Peyer's patch (tissue), 4 donors: ENCODE measurements around the gene TK1. TPM values are rescaled to one million over a fixed set of nuclear protein-coding genes. Genes with fewer than 3 reads are reported as not detected.

Experiments
- DNase-seq, 3 donors: peaks; one replicate each; pipeline ENCODE4 v3.0.0-alpha.2; 2017 to 2019
- H3K27ac ChIP-seq, 4 donors: fragments of 200-600 bp; sonication (generic); one replicate each; pipeline ENCODE4 v1.5.1; 2016 to 2019
- H3K27me3 ChIP-seq, 2 donors: fragments of 200-600 bp; sonication (generic); one replicate each; pipeline ENCODE4 v1.5.1; 2019
- H3K36me3 ChIP-seq, 3 donors: fragments of 200-600 bp; sonication (generic); one replicate each; pipeline ENCODE4 v1.5.1; 2016 to 2019
- H3K4me1 ChIP-seq, 4 donors: fragments of 200-600 bp; sonication (generic); one replicate each; pipeline ENCODE4 v1.5.1; 2016 to 2019
- H3K4me3 ChIP-seq, 4 donors: fragments of 200-600 bp; sonication (generic); 1 replicate in 3 of 4; 2 replicates in 1 of 4; pipeline ENCODE4 v1.5.1; 2016 to 2019; ENCODE audit warnings: mild to moderate bottlenecking in 1 of 4
- H3K9me3 ChIP-seq, 4 donors: fragments of 200-600 bp; sonication (generic); one replicate each; pipeline ENCODE4 v1.5.1; 2016 to 2019; ENCODE audit warnings: mild to moderate bottlenecking in 1 of 4
- CTCF ChIP-seq, 6 experiments: fragments of 450-650 bp in 4 of 6; fragments of 200-600 bp in 2 of 6; sonication (generic) in 1 of 6; IDR thresholded peaks; one replicate each; pipeline ENCODE4 v1.5.1; 2017 to 2019; ENCODE audit warnings: antibody characterized with exemption in 6 of 6, mild to moderate bottlenecking in 3 of 6, moderate library complexity in 1 of 6
- POLR2A ChIP-seq, 2 donors: fragments of 450-650 bp; IDR thresholded peaks; one replicate each; pipeline ENCODE4 v1.5.1; 2017; ENCODE audit warnings: antibody characterized with exemption in 2 of 2, mild to moderate bottlenecking in 2 of 2, moderate library complexity in 2 of 2
- total RNA-seq, 4 donors: library from RNA; depleted of rRNA; stranded (reverse); fragments of >200 nt; gene quantifications; one replicate each; pipeline ENCODE4 v1.1.0, GENCODE V29; 2016

TK1 gene
- total RNA-seq, 4 donors from 2014 or later: 6.2 to 46.2 (median 10.1) TPM

- peak overlapping the region in 1 of 4 donors; percentile 97 for H3K27ac ChIP-seq
Observed at GRCh38 chr17:78176548-78177025, 10.3 kb downstream of the TK1 start.

DNA sequence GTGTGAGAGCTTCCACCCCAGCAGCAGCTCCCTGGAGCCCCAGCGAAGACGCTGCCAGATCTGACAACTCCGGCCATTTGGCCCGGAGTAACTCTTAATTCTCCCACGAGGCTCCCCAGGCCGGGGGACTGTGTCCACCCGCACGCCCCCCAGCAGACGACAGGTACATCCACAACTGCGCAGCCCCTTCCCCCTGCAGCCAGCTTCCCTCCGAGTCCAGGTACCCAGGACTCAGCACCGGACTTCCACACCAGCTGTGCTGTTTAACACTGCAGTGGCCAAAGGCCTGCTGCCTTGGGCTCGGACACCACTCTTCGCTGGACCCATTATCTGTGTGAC, 11.2 kb downstream of the TK1 start:
- Histone ChIP-seq H3K27me3 (no peaks in the 10 kb centered on the region), H3K4me3 (no peak overlapping the region), H3K9me3 (no peaks in the 10 kb centered on the region), H3K27ac (peak overlapping the region; percentile 79 to 97 (median 88)), H3K4me1 (peaks cover 9 to 65% (median 52%) of the 10 kb centered on the region in 4 donors), H3K36me3 (peaks cover 0 to 14% (median 0%) of the 10 kb centered on the region in 3 donors)
- no peak for DNase-seq
- TF ChIP-seq POLR2A (IDR thresholded peaks at IDR 0.05): no peak
- TF ChIP-seq CTCF (IDR thresholded peaks at IDR 0.05): no peak

More at GRCh38 chr17:78176548-78177025, 10.3 kb downstream of the TK1 start:
- no peaks in the 10 kb centered on the region for H3K27me3 ChIP-seq
- H3K9me3 ChIP-seq: no peaks in the 10 kb centered on the region
- peak; percentile 83 to 92 (median 86) for DNase-seq
- peaks cover 9 to 55% (median 46%) of the 10 kb centered on the region in 4 donors for H3K4me1 ChIP-seq
- H3K36me3 ChIP-seq: peaks cover 0 to 6% (median 0%) of the 10 kb centered on the region in 3 donors
- TF ChIP-seq CTCF (IDR thresholded peaks at IDR 0.05) (peak; percentile 89 to 95 (median 92)), POLR2A (IDR thresholded peaks at IDR 0.05) (no peak)
- no peak overlapping the region for H3K4me3 ChIP-seq

DNA sequence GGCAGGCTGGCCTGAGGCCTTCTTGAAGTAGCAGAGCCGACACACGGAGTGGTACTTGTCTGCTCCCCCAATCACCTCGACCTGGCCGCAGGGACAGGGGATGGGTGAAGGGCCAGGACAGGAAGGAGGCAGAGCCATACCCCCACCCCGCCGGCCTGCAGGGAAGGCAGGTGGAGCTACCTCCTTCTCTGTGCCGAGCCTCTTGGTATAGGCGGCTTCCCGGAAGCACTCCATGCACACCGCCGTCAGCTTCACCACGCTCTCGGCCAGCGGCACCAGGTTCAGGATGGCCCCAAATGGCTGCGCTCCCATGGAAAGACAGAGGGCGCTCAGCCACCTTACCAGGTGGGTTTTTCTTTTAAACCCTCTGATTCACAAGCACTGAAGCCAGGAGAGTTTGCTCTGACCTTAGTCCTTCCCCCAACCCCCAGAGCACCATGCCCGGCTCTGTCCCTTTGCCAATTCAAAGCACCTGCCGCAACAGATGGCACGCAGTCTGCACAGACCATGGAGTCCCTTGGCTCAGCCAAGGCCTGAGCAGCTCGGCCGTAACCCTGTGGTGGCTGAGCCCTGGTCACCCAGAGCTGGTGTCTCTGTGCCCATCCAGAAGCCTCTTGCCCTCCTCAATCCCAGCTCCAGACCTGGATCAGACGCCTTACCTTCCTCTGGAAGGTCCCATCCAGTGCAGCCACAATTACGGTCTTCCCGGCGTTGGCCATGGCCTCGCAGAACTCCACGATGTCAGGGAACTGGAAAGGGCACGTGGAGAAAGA, 11.8 kb downstream of the TK1 start:
- H3K4me1 ChIP-seq: peaks cover 9 to 70% (median 53%) of the 10 kb centered on the region in 4 donors
- DNase-seq: peak in 2 of 3 donors; percentile 67 to 76
- H3K36me3 ChIP-seq: peaks cover 0 to 16% (median 0%) of the 10 kb centered on the region in 3 donors
- no peaks in the 10 kb centered on the region for H3K27me3 ChIP-seq
- peak overlapping the region in 2 of 4 donors; percentile 3 to 25 for H3K4me3 ChIP-seq
- peak in 1 of 2 donors; percentile 5 for TF ChIP-seq POLR2A (IDR thresholded peaks at IDR 0.05)
- no peak for TF ChIP-seq CTCF (IDR thresholded peaks at IDR 0.05)
- H3K9me3 ChIP-seq: no peaks in the 10 kb centered on the region
- H3K27ac ChIP-seq: peak overlapping the region; percentile 79 to 97 (median 88)

DNA sequence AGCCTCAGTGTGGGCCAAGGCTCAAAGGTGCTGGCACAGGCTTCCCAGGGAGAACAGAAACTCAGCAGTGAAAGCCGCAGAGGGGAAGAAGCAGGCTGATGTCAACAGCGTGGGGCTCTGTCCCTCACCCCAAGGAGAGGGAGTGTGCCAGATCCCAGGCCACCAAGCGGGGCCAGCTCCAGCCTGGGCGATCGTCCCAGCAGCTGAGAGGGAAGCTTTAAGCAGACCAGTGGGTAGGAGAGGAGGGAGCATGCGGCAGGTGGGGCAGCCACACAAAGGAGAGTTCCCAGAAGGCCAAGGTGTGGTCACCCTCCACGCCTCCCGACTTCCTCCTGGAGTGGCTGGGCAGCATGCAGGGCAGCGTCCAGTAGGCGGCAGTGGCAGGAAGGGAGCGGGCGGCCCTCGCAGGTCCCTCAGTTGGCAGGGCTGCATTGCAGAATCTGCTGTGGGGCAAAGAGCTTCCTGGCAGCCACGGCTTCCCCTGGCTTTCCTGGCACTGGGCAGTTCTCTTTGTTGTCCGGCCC, 12.4 kb downstream of the TK1 start:
- Histone ChIP-seq H3K36me3 (peaks cover 0 to 16% (median 0%) of the 10 kb centered on the region in 3 donors), H3K9me3 (no peaks in the 10 kb centered on the region), H3K4me1 (peaks cover 9 to 77% (median 60%) of the 10 kb centered on the region in 4 donors), H3K27ac (peak overlapping the region; percentile 79 to 97 (median 88)), H3K27me3 (no peaks in the 10 kb centered on the region), H3K4me3 (peak overlapping the region in 3 of 4 donors; percentile 3 to 25 (median 9))
- TF ChIP-seq CTCF (IDR thresholded peaks at IDR 0.05) (peak in 5 of 6 experiments; percentile 25 to 89 (median 83)), POLR2A (IDR thresholded peaks at IDR 0.05) (peak; percentile 31 to 54)
- peak; percentile 64 to 92 (median 89) for DNase-seq

- H3K4me1 ChIP-seq: peaks cover 9 to 80% (median 62%) of the 10 kb centered on the region in 4 donors
Observed at GRCh38 chr17:78173097-78173715, 13.6 kb downstream of the TK1 start.

More at GRCh38 chr17:78173097-78173715, 13.6 kb downstream of the TK1 start:
- no peak overlapping the region for H3K4me3 ChIP-seq
- peaks cover 0 to 16% (median 0%) of the 10 kb centered on the region in 3 donors for H3K36me3 ChIP-seq
- DNase-seq: peak; percentile 59 to 84 (median 74)
- peak overlapping the region; percentile 79 to 97 (median 88) for H3K27ac ChIP-seq
- H3K9me3 ChIP-seq: no peaks in the 10 kb centered on the region
- TF ChIP-seq CTCF (IDR thresholded peaks at IDR 0.05): no peak
- TF ChIP-seq POLR2A (IDR thresholded peaks at IDR 0.05): no peak
- H3K27me3 ChIP-seq: no peaks in the 10 kb centered on the region
